A549 (cell line): Measurements from ENCODE around the gene PLCB1.

Source experiments
- EHMT2 ChIP-seq: fragments of 200-600 bp; sonication (generic); IDR thresholded peaks from 2 replicates; pipeline ENCODE4 v1.6.1; 2016; ENCODE audit warnings: antibody characterized with exemption, low read depth, mild to moderate bottlenecking, moderate library complexity
- EP300 ChIP-seq, 2 experiments: fragments of >200 bp; sonication (Bioruptor Twin); formaldehyde crosslinking; IDR thresholded peaks; 2 replicates in 1 of 2; 3 replicates in 1 of 2; pipeline ENCODE4 v1.6.1; 2016 to 2017
- ESRRA ChIP-seq: fragments of 150-350 bp; IDR thresholded peaks from 2 replicates; pipeline ENCODE4 v1.6.1; 2014; ENCODE audit warnings: mild to moderate bottlenecking, low read length, borderline replicate concordance
- HOXA7 ChIP-seq: fragments of 250-450 bp; sonication (Bioruptor Pico); IDR thresholded peaks from 2 replicates; pipeline ENCODE4 v1.5.0; 2020; ENCODE audit warnings: mild to moderate bottlenecking, moderate library complexity
- POLR2A ChIP-seq: IDR thresholded peaks from 2 replicates; pipeline ENCODE4 v1.6.1; 2012; ENCODE audit warnings: mild to moderate bottlenecking, low read length
- TF ChIP-seq, protein P1 (sequence below): fragments of >200 bp; sonication (Bioruptor Twin); formaldehyde crosslinking; IDR thresholded peaks from 3 replicates; pipeline ENCODE4 v1.5.1; 2016
- TF ChIP-seq, protein P2 (sequence below): IDR thresholded peaks from 2 replicates; pipeline ENCODE4 v1.6.1; 2012; ENCODE audit warnings: low read depth, borderline replicate concordance

DNA sequence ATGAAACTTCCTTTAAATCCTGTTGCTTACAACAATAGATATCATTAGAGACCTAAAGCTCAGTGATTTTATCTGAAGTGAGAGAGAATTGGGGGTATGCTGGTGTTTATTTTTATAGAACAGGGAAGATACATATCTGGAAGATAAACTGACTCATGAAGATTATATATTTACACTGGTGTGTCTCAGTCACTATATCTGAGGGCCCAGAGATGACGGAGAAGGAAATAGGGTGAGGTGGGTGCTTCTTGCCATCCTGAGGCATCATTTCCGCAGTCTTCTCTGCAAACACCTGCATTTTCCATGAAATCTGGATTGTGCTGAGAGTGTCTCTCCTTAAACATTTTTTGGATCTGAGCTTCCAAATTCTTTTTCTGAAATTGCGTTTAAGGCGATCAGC is 5.9 kb upstream of the PLCB1 start:
- TF ChIP-seq EP300 (IDR thresholded peaks at IDR 0.05) (no peak), HOXA7 (CRISPR knock-in tag) (no peak), POLR2A (no peak), EHMT2 (no peak), ESRRA (no peak)
- TF ChIP-seq, protein P1, sequence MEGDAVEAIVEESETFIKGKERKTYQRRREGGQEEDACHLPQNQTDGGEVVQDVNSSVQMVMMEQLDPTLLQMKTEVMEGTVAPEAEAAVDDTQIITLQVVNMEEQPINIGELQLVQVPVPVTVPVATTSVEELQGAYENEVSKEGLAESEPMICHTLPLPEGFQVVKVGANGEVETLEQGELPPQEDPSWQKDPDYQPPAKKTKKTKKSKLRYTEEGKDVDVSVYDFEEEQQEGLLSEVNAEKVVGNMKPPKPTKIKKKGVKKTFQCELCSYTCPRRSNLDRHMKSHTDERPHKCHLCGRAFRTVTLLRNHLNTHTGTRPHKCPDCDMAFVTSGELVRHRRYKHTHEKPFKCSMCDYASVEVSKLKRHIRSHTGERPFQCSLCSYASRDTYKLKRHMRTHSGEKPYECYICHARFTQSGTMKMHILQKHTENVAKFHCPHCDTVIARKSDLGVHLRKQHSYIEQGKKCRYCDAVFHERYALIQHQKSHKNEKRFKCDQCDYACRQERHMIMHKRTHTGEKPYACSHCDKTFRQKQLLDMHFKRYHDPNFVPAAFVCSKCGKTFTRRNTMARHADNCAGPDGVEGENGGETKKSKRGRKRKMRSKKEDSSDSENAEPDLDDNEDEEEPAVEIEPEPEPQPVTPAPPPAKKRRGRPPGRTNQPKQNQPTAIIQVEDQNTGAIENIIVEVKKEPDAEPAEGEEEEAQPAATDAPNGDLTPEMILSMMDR = no peak
- TF ChIP-seq, protein P2, sequence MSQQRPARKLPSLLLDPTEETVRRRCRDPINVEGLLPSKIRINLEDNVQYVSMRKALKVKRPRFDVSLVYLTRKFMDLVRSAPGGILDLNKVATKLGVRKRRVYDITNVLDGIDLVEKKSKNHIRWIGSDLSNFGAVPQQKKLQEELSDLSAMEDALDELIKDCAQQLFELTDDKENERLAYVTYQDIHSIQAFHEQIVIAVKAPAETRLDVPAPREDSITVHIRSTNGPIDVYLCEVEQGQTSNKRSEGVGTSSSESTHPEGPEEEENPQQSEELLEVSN = no peak
